Measurements from ENCODE around the gene TNIK. TPM values are rescaled to one million over a fixed set of nuclear protein-coding genes. Genes with fewer than 3 reads are reported as not detected.

Gene TNIK
- total and polyA plus RNA-seq, 2 of the 13 experiments (the other 11 are each of a cell fraction or from before 2014, with no cell fraction given), result 0.15 to 0.22 TPM

GRCh38 chr3:171013822-171014748 is 446.1 kb downstream of the TNIK start (continued):
- no peak for TF ChIP-seq ZNF326 (CRISPR knock-in tag; IDR thresholded peaks at IDR 0.05; ENCODE audit: borderline replicate concordance)
- TF ChIP-seq MTF2 (CRISPR knock-in tag; IDR thresholded peaks at IDR 0.05; ENCODE audit: borderline replicate concordance), result no peak
- TF ChIP-seq ZNF234 (CRISPR knock-in tag; conservative IDR thresholded peaks at IDR 0.05), result no peak
- peak; percentile 90 for TF ChIP-seq ARID3A (IDR thresholded peaks at IDR 0.05; ENCODE audit: low read depth, low read length)
- peak; percentile 97 for TF ChIP-seq FOXA3 (CRISPR knock-in tag; IDR thresholded peaks at IDR 0.05)
- TF ChIP-seq GFI1 (CRISPR knock-in tag; IDR thresholded peaks at IDR 0.05; ENCODE audit: borderline replicate concordance), result peak; percentile 88
- no peak for TF ChIP-seq ZNF143 (CRISPR knock-in tag; IDR thresholded peaks at IDR 0.05)
- TF ChIP-seq ZNF10 (CRISPR knock-in tag; IDR thresholded peaks at IDR 0.05; ENCODE audit: borderline replicate concordance, low read depth), result no peak
- TF ChIP-seq TBX2 (CRISPR knock-in tag; IDR thresholded peaks at IDR 0.05; ENCODE audit: borderline replicate concordance), result peak; percentile 90
- TF ChIP-seq POGZ (CRISPR knock-in tag; IDR thresholded peaks at IDR 0.05), result peak; percentile 91
- TF ChIP-seq, protein P1, sequence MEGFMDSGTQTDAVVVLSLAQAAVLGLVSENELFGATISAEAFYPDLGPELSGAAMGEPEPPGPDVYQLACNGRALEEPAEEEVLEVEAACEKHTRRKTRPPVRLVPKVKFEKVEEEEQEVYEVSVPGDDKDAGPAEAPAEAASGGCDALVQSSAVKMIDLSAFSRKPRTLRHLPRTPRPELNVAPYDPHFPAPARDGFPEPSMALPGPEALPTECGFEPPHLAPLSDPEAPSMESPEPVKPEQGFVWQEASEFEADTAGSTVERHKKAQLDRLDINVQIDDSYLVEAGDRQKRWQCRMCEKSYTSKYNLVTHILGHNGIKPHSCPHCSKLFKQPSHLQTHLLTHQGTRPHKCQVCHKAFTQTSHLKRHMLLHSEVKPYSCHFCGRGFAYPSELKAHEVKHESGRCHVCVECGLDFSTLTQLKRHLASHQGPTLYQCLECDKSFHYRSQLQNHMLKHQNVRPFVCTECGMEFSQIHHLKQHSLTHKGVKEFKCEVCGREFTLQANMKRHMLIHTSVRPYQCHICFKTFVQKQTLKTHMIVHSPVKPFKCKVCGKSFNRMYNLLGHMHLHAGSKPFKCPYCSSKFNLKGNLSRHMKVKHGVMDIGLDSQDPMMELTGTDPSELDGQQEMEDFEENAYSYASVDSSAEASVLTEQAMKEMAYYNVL (CRISPR knock-in tag; IDR thresholded peaks at IDR 0.05; ENCODE audit: borderline replicate concordance), result peak; percentile 84; the same call in 1 of the 2 replicates
- no peak for TF ChIP-seq ZC3H13 (CRISPR knock-in tag; IDR thresholded peaks at IDR 0.05)
- TF ChIP-seq ZNF784 (CRISPR knock-in tag; IDR thresholded peaks at IDR 0.05; ENCODE audit: borderline replicate concordance), result peak; percentile 42; the same call in 1 of the 2 replicates
- no peak for TF ChIP-seq ZNF333 (CRISPR knock-in tag; IDR thresholded peaks at IDR 0.05; ENCODE audit: borderline replicate concordance)
- no peak for TF ChIP-seq ZNF7 (CRISPR knock-in tag; IDR thresholded peaks at IDR 0.05)
- no peak for TF ChIP-seq ZNF790 (CRISPR knock-in tag; IDR thresholded peaks at IDR 0.05; ENCODE audit: borderline replicate concordance)
- TF ChIP-seq MAFK (conservative IDR thresholded peaks at IDR 0.05 in 1 of 2, IDR thresholded peaks at IDR 0.05 in 1 of 2; ENCODE audit: low read length in 2 of 2), result no peak
- TF ChIP-seq SMYD3 (CRISPR knock-in tag; IDR thresholded peaks at IDR 0.05), result peak; percentile 34; the same call in 1 of the 2 replicates
- no peak for TF ChIP-seq PCBP2 (optimal IDR thresholded peaks at IDR 0.05; ENCODE audit: low read depth, low read length, poor library complexity, severe bottlenecking)
- TF ChIP-seq ZNF724P (CRISPR knock-in tag; IDR thresholded peaks at IDR 0.05; ENCODE audit: borderline replicate concordance), result no peak
- TF ChIP-seq MTA3 (CRISPR knock-in tag; IDR thresholded peaks at IDR 0.05), result no peak
- TF ChIP-seq, protein P2, sequence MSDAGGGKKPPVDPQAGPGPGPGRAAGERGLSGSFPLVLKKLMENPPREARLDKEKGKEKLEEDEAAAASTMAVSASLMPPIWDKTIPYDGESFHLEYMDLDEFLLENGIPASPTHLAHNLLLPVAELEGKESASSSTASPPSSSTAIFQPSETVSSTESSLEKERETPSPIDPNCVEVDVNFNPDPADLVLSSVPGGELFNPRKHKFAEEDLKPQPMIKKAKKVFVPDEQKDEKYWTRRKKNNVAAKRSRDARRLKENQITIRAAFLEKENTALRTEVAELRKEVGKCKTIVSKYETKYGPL (CRISPR knock-in tag; IDR thresholded peaks at IDR 0.05), result no peak; the same call in 1 of the 2 replicates
- no peak for TF ChIP-seq MATR3 (CRISPR knock-in tag; IDR thresholded peaks at IDR 0.05)
- peak; percentile 85; the same call in 1 of the 2 replicates for TF ChIP-seq KDM4B (CRISPR knock-in tag; IDR thresholded peaks at IDR 0.05)
- peak; percentile 91 for TF ChIP-seq ZNF652 (CRISPR knock-in tag; IDR thresholded peaks at IDR 0.05; ENCODE audit: borderline replicate concordance, low read depth)

All from HepG2 (cell line).